Omental fat pad (tissue), 4 donors: Measurements from ENCODE around the gene FBLN2. TPM values are rescaled to one million over a fixed set of nuclear protein-coding genes. Genes with fewer than 3 reads are reported as not detected.

Source experiments
- ATAC-seq: fragments of 150-250 bp; one replicate; pipeline ENCODE4 v1.9.1; 2016; ENCODE audit warnings: mild to moderate bottlenecking, moderate library complexity; ENCODE audit not compliant: low FRiP score
- DNase-seq: peaks from one replicate; pipeline ENCODE4 v3.0.0-alpha.2; 2019; ENCODE audit warnings: low spot score
- total RNA-seq, 4 donors: library from RNA; depleted of rRNA; stranded (reverse); fragments of >200 nt; gene quantifications; one replicate each; pipeline ENCODE4 v1.1.0, GENCODE V29; 2016
- TF ChIP-seq, protein P1 (sequence below), 3 donors: fragments of 450-650 bp; IDR thresholded peaks; one replicate each; pipeline ENCODE4 v1.5.1; 2016 to 2017; ENCODE audit warnings: antibody characterized with exemption in 3 of 3, mild to moderate bottlenecking in 3 of 3, moderate library complexity in 2 of 3

Gene FBLN2
- total RNA-seq, 4 donors from 2014 or later, result 156 to 568 (median 187) TPM

DNA sequence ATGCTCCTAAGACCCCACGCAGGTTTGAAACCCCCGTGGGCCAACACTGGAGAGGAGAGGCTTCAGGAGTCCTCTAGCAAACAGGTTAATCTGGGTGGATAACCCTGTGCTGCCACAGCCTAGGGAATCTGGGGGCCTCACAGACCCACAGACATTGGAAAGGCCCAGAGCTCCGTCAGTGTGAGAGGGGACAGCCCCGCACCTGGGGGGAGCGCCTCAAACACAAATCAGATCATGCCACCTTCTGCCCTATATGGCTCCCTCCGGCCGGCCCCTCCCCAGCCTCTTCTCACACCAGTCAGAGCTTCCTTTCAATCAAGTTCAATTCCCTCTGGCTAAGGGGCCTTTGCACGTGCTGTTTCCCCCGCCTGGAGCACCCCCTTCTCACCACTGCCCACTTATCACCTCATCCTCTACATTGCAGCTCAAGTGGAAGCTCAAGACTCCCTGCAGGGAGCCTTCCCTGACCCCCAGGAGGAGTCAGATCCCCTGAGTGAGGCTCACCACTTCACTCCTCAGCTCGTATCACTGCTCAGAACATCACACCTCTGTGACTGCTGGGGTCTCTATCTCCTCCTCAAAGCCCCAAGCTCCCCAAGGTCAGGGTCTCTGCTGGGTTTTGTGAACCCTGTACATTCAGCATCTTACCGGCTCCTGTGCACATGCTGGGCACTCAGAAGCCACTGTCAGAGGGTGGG, 24.1 kb downstream of the FBLN2 start:
- ATAC-seq (no peak), DNase-seq (no peak)
- TF ChIP-seq, protein P1, sequence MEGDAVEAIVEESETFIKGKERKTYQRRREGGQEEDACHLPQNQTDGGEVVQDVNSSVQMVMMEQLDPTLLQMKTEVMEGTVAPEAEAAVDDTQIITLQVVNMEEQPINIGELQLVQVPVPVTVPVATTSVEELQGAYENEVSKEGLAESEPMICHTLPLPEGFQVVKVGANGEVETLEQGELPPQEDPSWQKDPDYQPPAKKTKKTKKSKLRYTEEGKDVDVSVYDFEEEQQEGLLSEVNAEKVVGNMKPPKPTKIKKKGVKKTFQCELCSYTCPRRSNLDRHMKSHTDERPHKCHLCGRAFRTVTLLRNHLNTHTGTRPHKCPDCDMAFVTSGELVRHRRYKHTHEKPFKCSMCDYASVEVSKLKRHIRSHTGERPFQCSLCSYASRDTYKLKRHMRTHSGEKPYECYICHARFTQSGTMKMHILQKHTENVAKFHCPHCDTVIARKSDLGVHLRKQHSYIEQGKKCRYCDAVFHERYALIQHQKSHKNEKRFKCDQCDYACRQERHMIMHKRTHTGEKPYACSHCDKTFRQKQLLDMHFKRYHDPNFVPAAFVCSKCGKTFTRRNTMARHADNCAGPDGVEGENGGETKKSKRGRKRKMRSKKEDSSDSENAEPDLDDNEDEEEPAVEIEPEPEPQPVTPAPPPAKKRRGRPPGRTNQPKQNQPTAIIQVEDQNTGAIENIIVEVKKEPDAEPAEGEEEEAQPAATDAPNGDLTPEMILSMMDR (IDR thresholded peaks at IDR 0.05), result no peak

DNA sequence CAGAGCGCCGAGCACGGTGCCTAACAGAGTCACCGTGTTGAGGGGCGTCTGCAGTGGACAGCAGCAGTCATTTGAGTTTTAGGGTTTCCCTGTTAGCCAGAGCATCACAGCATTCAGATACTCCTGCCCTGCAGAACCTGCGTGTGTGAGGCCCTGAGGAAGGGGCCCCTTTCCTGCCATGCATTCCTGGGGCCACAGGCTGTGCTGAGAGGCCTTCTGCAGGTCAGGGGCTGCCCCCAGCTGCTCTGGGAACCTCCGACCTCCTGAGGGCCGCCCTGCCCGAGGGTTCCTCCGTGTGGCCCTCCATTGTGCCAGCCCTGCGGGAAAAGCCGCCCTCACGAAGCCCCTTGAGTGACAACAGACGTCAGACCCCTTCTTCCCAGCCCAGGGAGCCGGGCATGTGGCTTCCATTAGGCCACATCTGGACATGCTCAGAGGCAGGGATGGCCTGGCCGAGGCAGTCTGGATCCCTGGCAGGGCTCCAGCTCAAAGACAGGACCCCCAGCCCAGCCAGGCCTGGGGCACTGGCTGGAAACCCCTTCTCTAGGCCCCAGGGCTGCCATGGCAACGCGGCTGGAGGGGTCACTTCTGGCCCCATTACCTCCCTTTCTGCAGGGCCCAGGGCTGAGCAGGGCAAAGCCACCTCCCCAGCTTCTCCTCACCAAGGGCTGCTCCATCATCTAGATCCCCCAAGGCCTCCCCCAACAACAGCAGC, 25.3 kb downstream of the FBLN2 start:
- DNase-seq (no peak), ATAC-seq (no peak)
- TF ChIP-seq, protein P1 (IDR thresholded peaks at IDR 0.05), result no peak

DNA sequence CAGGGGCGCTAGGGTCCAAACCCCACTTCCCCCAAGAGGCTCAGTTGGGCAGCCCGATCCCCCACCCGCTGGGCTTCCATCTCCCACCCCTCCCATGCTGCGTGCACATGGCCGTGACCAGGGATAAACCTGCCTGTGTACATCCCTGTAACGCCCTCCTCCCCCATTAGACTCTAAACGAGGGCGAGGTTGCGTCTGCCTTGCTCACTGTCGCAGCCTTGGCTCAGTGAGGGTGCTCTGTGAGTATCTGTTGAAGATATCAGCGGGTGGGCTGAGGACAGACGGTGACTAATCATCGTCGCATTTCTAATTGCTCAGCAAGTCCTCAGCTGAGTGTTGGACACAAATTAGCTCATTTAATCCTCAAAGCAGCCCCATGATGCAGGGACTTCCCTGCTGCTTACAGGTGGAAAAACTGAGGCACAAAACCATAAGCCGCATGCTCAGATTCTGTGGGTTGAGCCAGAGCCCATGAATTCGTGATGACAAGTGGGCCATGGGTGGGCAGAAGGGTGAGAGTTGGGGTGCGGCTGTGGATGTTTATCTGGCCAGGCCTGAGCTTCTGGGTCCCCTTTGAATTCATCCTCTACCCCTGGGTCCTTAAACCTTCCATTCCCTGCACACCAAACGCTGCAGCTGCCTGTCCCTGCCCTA, 26.0 kb downstream of the FBLN2 start:
- DNase-seq (no peak), ATAC-seq (peak; percentile 56)
- TF ChIP-seq, protein P1 (IDR thresholded peaks at IDR 0.05), result no peak

DNA sequence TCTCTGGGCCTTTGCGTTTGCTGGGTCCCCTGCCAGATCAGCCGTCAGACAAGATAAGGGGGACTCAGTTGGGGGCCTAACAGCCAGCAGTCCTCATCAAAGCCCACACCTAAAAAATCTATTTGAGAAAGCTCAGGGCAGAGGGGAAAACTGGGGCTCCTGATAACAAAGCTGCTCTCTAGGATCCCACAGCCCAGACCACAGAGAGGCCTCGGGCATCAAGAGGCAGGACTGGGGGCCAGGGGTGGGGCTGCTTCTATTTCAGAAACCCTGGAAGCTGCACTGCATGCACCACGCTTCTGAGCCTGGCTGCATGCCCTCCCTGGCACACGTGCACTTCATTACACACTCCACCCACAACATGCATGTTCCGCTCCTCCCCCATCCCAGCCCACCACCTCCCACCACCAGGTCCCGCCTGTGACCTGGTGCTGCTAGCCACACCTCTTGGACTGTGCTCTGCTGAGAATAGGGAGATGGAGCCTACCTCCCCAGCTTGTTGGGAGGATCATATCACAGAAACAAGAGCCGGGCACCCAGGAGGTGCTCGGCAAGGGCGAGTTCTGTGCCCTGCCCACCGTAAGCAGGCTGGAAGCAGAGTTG, 26.6 kb downstream of the FBLN2 start:
- TF ChIP-seq, protein P1 (IDR thresholded peaks at IDR 0.05), result no peak
- peak; percentile 60 for ATAC-seq
- DNase-seq, result no peak

DNA sequence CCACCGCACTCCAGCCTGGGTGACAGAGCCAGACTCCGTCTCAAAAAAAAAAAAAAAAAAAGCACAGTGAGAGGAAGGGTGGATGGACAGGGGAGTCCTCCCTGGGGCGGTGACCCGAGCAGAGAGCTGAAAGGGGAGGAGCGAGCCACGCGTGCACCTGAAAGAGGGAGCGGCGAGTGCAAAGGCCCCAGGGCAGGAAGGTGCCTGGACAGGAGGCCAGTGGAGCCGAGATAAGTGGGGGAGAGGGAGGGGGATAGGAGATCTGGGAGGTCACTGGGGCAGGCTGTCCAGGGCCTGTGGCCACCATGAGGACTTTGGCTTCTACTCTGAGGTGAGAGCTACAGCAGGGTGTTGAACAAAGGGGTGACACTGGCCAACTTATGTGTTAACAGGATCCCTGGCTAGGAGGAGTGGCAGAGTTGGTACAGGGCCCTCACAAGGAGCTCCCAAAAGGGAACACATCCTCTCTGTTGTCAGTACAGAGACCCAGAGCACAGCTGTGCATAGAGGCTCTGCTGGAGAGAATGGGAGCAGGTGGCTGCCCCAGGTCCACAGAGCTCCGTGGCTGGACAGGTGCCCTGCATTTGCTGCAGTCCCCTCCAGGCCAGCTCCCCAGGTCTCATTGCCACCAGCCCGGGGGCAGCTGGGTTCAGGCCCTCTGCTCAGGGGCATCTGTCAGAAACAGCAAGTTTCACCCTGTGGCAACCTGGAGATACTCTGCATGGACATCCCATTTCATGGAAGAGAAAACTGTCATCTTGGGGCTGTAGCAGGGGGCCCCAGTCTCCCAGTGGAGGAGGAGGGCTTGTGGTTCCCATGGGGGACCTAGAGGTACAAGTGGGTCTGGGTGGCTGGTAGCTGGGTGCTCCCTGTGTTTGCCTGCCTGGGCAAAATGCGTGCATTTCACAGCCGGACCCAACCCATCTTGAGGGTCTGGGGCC, 28.5 kb downstream of the FBLN2 start:
- no peak for DNase-seq
- no peak for ATAC-seq
- TF ChIP-seq, protein P1 (IDR thresholded peaks at IDR 0.05), result no peak

DNA sequence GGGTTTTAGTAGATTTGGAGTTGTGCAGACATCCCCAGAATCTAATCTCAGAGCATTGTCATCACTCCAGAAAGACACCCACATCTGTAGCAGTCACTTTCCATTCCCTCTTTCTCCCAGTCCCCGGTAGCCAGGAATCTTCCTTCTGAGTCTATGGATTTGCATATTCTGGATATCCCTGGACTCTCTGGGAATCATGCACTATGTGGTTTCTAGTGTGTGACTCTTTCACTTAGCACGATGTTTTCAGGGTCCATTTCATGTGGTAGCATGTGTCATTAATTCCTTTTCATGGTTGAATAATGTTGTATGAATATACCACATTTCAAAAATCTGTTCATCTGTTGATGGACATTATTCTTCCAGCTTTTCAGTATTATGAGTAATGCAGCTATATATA, 29.3 kb downstream of the FBLN2 start:
- TF ChIP-seq, protein P1 (IDR thresholded peaks at IDR 0.05), result no peak
- ATAC-seq, result no peak

More for the DNA sequence above, 29.3 kb downstream of the FBLN2 start:
- no peak for DNase-seq
